ENCODE data around the gene SNAP47. TPM values are rescaled to one million over a fixed set of nuclear protein-coding genes. Genes with fewer than 3 reads are reported as not detected.

The SNAP47 gene
- polyA plus RNA-seq, 1 experiment: 32.8 TPM

GRCh38 chr1:227756172-227756959, 21.1 kb downstream of the SNAP47 start:
- POLR2A ChIA-PET: no interaction called here
- no peaks in the 10 kb centered on the region for H3K27me3 ChIP-seq (ENCODE audit: control insufficient read depth, insufficient read depth, low read length)
- DNase-seq (ENCODE audit: low read depth): no peak
- CTCF ChIA-PET: no interaction called here
- H3K36me3 ChIP-seq (ENCODE audit: control insufficient read depth, insufficient read depth, low read length): no peaks in the 10 kb centered on the region
- H3K4me3 ChIP-seq (ENCODE audit: low read depth, low read length): no peak overlapping the region
- no peak for TF ChIP-seq CTCF (IDR thresholded peaks at IDR 0.05; ENCODE audit: insufficient read depth, low read depth, low read length)

GRCh38 chr1:227757781-227758180, 22.5 kb downstream of the SNAP47 start:
- Histone ChIP-seq H3K4me3 (ENCODE audit: low read depth, low read length) (no peak overlapping the region), H3K27me3 (ENCODE audit: control insufficient read depth, insufficient read depth, low read length) (no peaks in the 10 kb centered on the region), H3K36me3 (ENCODE audit: control insufficient read depth, insufficient read depth, low read length) (no peaks in the 10 kb centered on the region; the same call in 1 of the 2 replicates)
- TF ChIP-seq CTCF (IDR thresholded peaks at IDR 0.05; ENCODE audit: insufficient read depth, low read depth, low read length): no peak
- no peak for DNase-seq (ENCODE audit: low read depth)
- CTCF ChIA-PET: interaction anchor here (1.0 to 2.8 kb wide), 4 partner anchors 8 to 190 kb away, joined by 3 to 16 read pairs (median 8); partner anchors contain the start of gene WNT9A
- POLR2A ChIA-PET: no interaction called here

GRCh38 chr1:227758366-227758765, 23.1 kb downstream of the SNAP47 start:
- POLR2A ChIA-PET: interaction anchor here (0.7 kb wide), 1 partner anchor 35 kb away, joined by 3 read pairs; no protein-coding TSS in a partner anchor
- CTCF ChIA-PET: interaction anchor here (1.0 to 2.8 kb wide), 6 partner anchors 9 to 195 kb away, joined by 3 to 16 read pairs (median 9); partner anchors contain the start of gene WNT9A

GRCh38 chr1:227759341-227760300, 24.4 kb downstream of the SNAP47 start:
- ChIA-PET POLR2A (no interaction called here), CTCF (interaction anchor here (0.6 to 2.8 kb wide), 13 partner anchors 10 to 1014 kb away, joined by 3 to 16 read pairs (median 3); partner anchors contain the start of genes JMJD4, SNAP47 and WNT9A)
- DNase-seq (ENCODE audit: low read depth): peak; percentile 94
- H3K36me3 ChIP-seq (ENCODE audit: control insufficient read depth, insufficient read depth, low read length): no peaks in the 10 kb centered on the region; the same call in 1 of the 2 replicates
- no peaks in the 10 kb centered on the region for H3K27me3 ChIP-seq (ENCODE audit: control insufficient read depth, insufficient read depth, low read length)
- no peak for TF ChIP-seq CTCF (IDR thresholded peaks at IDR 0.05; ENCODE audit: insufficient read depth, low read depth, low read length)
- no peak overlapping the region for H3K4me3 ChIP-seq (ENCODE audit: low read depth, low read length)

More at GRCh38 chr1:227758366-227758765, 23.1 kb downstream of the SNAP47 start:
- DNase-seq (ENCODE audit: low read depth): no peak
- Histone ChIP-seq H3K36me3 (ENCODE audit: control insufficient read depth, insufficient read depth, low read length) (no peaks in the 10 kb centered on the region; the same call in 1 of the 2 replicates), H3K27me3 (ENCODE audit: control insufficient read depth, insufficient read depth, low read length) (no peaks in the 10 kb centered on the region), H3K4me3 (ENCODE audit: low read depth, low read length) (no peak overlapping the region)
- no peak for TF ChIP-seq CTCF (IDR thresholded peaks at IDR 0.05; ENCODE audit: insufficient read depth, low read depth, low read length)

Measured in BJ (cell line).